Measurements from ENCODE around the gene IFI35. TPM values are rescaled to one million over a fixed set of nuclear protein-coding genes. Genes with fewer than 3 reads are reported as not detected.

IFI35 gene
- total RNA-seq, 4 donors from 2014 or later, result 1.3 to 11.0 (median 4.0) TPM

- Histone ChIP-seq H3K4me3 (peak within 1 kb of the TSS; percentile 78 to 91 (median 86)), H3K9me3 (no peaks in the 10 kb centered on the region), H3K27ac (peak within 1 kb of the TSS; percentile 96 to 98 (median 98)), H3K4me1 (peaks cover 20 to 23% of the 10 kb centered on the region in 2 donors), H3K36me3 (no peaks in the 10 kb centered on the region), H3K27me3 (no peaks in the 10 kb centered on the region)
- intact Hi-C loops (cut with DNase I; ENCODE audit: low total_unique reads), result loop anchor here (1.0 to 10.0 kb wide), 3 partner anchors 15 to 795 kb away; partner anchors contain the start of genes AARSD1, DUSP3 and RPL27
- ATAC-seq, result peak; percentile 88
- in situ Hi-C loops (cut with MboI; ENCODE audit: low sequenced_read_pairs in 4 of 4), result no loop called here
- peak; percentile 78 to 92 for DNase-seq
- TF ChIP-seq CTCF (IDR thresholded peaks at IDR 0.05 in 4 of 5, conservative IDR thresholded peaks at IDR 0.05 in 1 of 5) (no peak), POLR2A (IDR thresholded peaks at IDR 0.05) (peak; percentile 87 to 89)
These were observed 26.9 kb upstream of the IFI35 start, which contains the start of gene PTGES3L for GRCh38 chr17:42979511-42980273. Gene PTGES3L, minus strand, starts transcription at chr17:42980080. Its CDS starts 27 bp downstream, at chr17:42980053.

GRCh38 chr17:42980274-42980765 lies 26.3 kb upstream of the IFI35 start, which contains the start of gene RUNDC1:
Gene RUNDC1, plus strand, starts transcription at chr17:42980565. Its CDS starts 12 bp downstream, at chr17:42980577.
- H3K27me3 ChIP-seq, result no peaks in the 10 kb centered on the region
- H3K4me1 ChIP-seq, result peaks cover 15 to 23% of the 10 kb centered on the region in 2 donors
- TF ChIP-seq CTCF (IDR thresholded peaks at IDR 0.05 in 4 of 5, conservative IDR thresholded peaks at IDR 0.05 in 1 of 5) (no peak), POLR2A (IDR thresholded peaks at IDR 0.05) (peak in 1 of 2 donors; percentile 41)
- ATAC-seq (peak; percentile 76 to 82), DNase-seq (peak; percentile 79 to 87)
- in situ Hi-C loops (cut with MboI; ENCODE audit: low sequenced_read_pairs in 4 of 4), result no loop called here
- H3K27ac ChIP-seq, result peak within 1 kb of the TSS; percentile 96 to 98 (median 98)
- peak within 1 kb of the TSS; percentile 78 to 91 (median 86) for H3K4me3 ChIP-seq
- peaks cover 0 to 4% of the 10 kb centered on the region in 2 donors for H3K36me3 ChIP-seq
- intact Hi-C loops (cut with DNase I; ENCODE audit: low total_unique reads), result loop anchor here (1.0 to 10.0 kb wide), 3 partner anchors 16 to 794 kb away; partner anchors contain the start of genes AARSD1, DUSP3 and RPL27
- H3K9me3 ChIP-seq, result no peaks in the 10 kb centered on the region

- peak in 1 of 2 donors; percentile 27 for TF ChIP-seq POLR2A (IDR thresholded peaks at IDR 0.05)
- TF ChIP-seq CTCF (IDR thresholded peaks at IDR 0.05 in 4 of 5, conservative IDR thresholded peaks at IDR 0.05 in 1 of 5), result peak in 4 of 5 experiments; percentile 13 to 33 (median 26)
- Histone ChIP-seq H3K27me3 (no peaks in the 10 kb centered on the region), H3K4me1 (peaks cover 11 to 23% of the 10 kb centered on the region in 2 donors), H3K4me3 (peak overlapping the region; percentile 78 to 91 (median 86)), H3K27ac (peak overlapping the region; percentile 96 to 98 (median 98)), H3K9me3 (no peaks in the 10 kb centered on the region), H3K36me3 (peaks cover 0 to 9% of the 10 kb centered on the region in 2 donors)
- ATAC-seq (peak; percentile 39 to 41), DNase-seq (peak; percentile 9 to 34)
- intact Hi-C loops (cut with DNase I; ENCODE audit: low total_unique reads) (loop anchor here (1.0 to 10.0 kb wide), 3 partner anchors 17 to 794 kb away; partner anchors contain the start of genes AARSD1, DUSP3 and RPL27), in situ Hi-C loops (cut with MboI; ENCODE audit: low sequenced_read_pairs in 4 of 4) (no loop called here)
These were observed 25.7 kb upstream of the IFI35 start for GRCh38 chr17:42980766-42981397.

GRCh38 chr17:42982266-42982665 lies 24.3 kb upstream of the IFI35 start:
- H3K9me3 ChIP-seq, result no peaks in the 10 kb centered on the region
- no peaks in the 10 kb centered on the region for H3K27me3 ChIP-seq
- H3K27ac ChIP-seq, result no peak overlapping the region
- ATAC-seq (no peak), DNase-seq (no peak)
- H3K4me1 ChIP-seq, result peaks cover 7 to 23% of the 10 kb centered on the region in 2 donors
- in situ Hi-C loops (cut with MboI; ENCODE audit: low sequenced_read_pairs in 4 of 4) (no loop called here), intact Hi-C loops (cut with DNase I; ENCODE audit: low total_unique reads) (loop anchor here (10.0 kb wide), 1 partner anchor 793 kb away; the partner anchor contains the start of gene DUSP3)
- H3K36me3 ChIP-seq, result peaks cover 0 to 22% of the 10 kb centered on the region in 2 donors
- TF ChIP-seq CTCF (IDR thresholded peaks at IDR 0.05 in 4 of 5, conservative IDR thresholded peaks at IDR 0.05 in 1 of 5) (no peak), POLR2A (IDR thresholded peaks at IDR 0.05) (no peak)
- H3K4me3 ChIP-seq, result no peak overlapping the region
